K562 (cell line): ENCODE results near the gene SPEM2. TPM values are rescaled to one million over a fixed set of nuclear protein-coding genes. Genes with fewer than 3 reads are reported as not detected.

ENCODE experiments used
- ATF1 ChIP-seq, 2 experiments: fragments of 450-650 bp in 1 of 2; IDR thresholded peaks; 2 replicates each; pipeline ENCODE4 v1.6.1; 2016; ENCODE audit warnings: missing compliant biosample characterization in 1 of 2, missing genetic modification characterization in 1 of 2
- C11orf30 ChIP-seq: fragments of 450-650 bp; IDR thresholded peaks from 2 replicates; pipeline ENCODE4 v1.6.1; 2016; ENCODE audit warnings: low read depth, mild to moderate bottlenecking
- CBX8 ChIP-seq: fragments of 200-600 bp; sonication (generic); IDR thresholded peaks from 2 replicates; pipeline ENCODE4 v1.6.1; 2012; ENCODE audit warnings: borderline replicate concordance, mixed run types, low read depth, mild to moderate bottlenecking, moderate library complexity, mixed read lengths, low read length, control low read depth, inconsistent platforms; ENCODE audit not compliant: poor library complexity, severe bottlenecking; ENCODE audit errors: extremely low read depth
- CREM ChIP-seq: IDR thresholded peaks from 2 replicates; pipeline ENCODE4 v1.6.1; 2014; ENCODE audit warnings: antibody characterized with exemption, low read depth
- CSDE1 ChIP-seq, 2 experiments: fragments of 450-650 bp; IDR thresholded peaks; 2 replicates each; pipeline ENCODE4 v1.6.1; 2016; ENCODE audit warnings: mild to moderate bottlenecking in 1 of 2
- CTBP1 ChIP-seq: fragments of 450-650 bp; IDR thresholded peaks from 2 replicates; pipeline ENCODE4 v1.6.1; 2016; ENCODE audit warnings: borderline replicate concordance
- CXXC5 ChIP-seq: fragments of 250-450 bp; sonication (Bioruptor Pico); IDR thresholded peaks from 2 replicates; pipeline ENCODE4 v1.8.0; 2022; ENCODE audit warnings: inconsistent platforms, mild to moderate bottlenecking, moderate library complexity
- EP400 ChIP-seq: fragments of 450-650 bp; IDR thresholded peaks from 2 replicates; pipeline ENCODE4 v1.6.1; 2017; ENCODE audit warnings: antibody characterized with exemption, mild to moderate bottlenecking, moderate library complexity
- GABPA ChIP-seq: fragments of 200-800 bp; sonication (Bioruptor generic); conservative IDR thresholded peaks from 2 replicates; pipeline ENCODE4 v1.6.1; 2016; ENCODE audit warnings: low read depth, missing genetic modification characterization, missing compliant biosample characterization
- GTF2F1 ChIP-seq: IDR thresholded peaks from 2 replicates; pipeline ENCODE4 v1.6.1; 2011; ENCODE audit warnings: low read depth, low read length, improper control_type of control experiment
- HDGF ChIP-seq: fragments of 450-650 bp; IDR thresholded peaks from 2 replicates; pipeline ENCODE4 v1.6.1; 2016
- HNRNPL ChIP-seq: fragments of 200-400 bp; formaldehyde crosslinking; IDR thresholded peaks from 2 replicates; pipeline ENCODE4 v1.6.1; 2017; ENCODE audit warnings: low read depth, mild to moderate bottlenecking, low read length
- KDM1A ChIP-seq, 2 experiments: fragments of 450-650 bp; IDR thresholded peaks; 2 replicates each; pipeline ENCODE4 v1.6.1; 2016; ENCODE audit warnings: mild to moderate bottlenecking in 2 of 2
- NFIX ChIP-seq: fragments of 250-450 bp; sonication (Bioruptor Pico); IDR thresholded peaks from 2 replicates; pipeline ENCODE4 v1.4.0; 2020; ENCODE audit warnings: low read depth, mild to moderate bottlenecking, moderate library complexity
- NR1H2 ChIP-seq: sonication (generic); formaldehyde crosslinking; IDR thresholded peaks from 2 replicates; pipeline ENCODE4 v1.4.0; 2020; ENCODE audit warnings: mild to moderate bottlenecking, missing genetic modification reagents
- POLR2A ChIP-seq: fragments of 450-650 bp; conservative IDR thresholded peaks from 2 replicates; pipeline ENCODE4 v1.6.1; 2016
- POLR2AphosphoS2 ChIP-seq: IDR thresholded peaks from 2 replicates; pipeline ENCODE4 v1.6.1; 2012; ENCODE audit warnings: low read length, improper control_type of control experiment
- POLR2G ChIP-seq: fragments of 200-400 bp; formaldehyde crosslinking; IDR thresholded peaks from 2 replicates; pipeline ENCODE4 v1.6.1; 2017; ENCODE audit warnings: low read depth, mild to moderate bottlenecking, antibody characterized with exemption, low read length, moderate library complexity
- RAD21 ChIP-seq, 2 experiments: fragments of 250-450 bp in 1 of 2; fragments of 450-650 bp in 1 of 2; sonication (Bioruptor Pico) in 1 of 2; formaldehyde crosslinking in 1 of 2; IDR thresholded peaks in 1 of 2; conservative IDR thresholded peaks in 1 of 2; 2 replicates each; pipeline versions ENCODE4 v1.4.0 to v1.8.0; 2020 to 2022; ENCODE audit warnings: mild to moderate bottlenecking in 2 of 2, moderate library complexity in 1 of 2
- SAP30 ChIP-seq: fragments of 200-600 bp; sonication (generic); IDR thresholded peaks from 2 replicates; pipeline ENCODE4 v1.6.1; 2012; ENCODE audit warnings: borderline replicate concordance, low read depth, mild to moderate bottlenecking, moderate library complexity, low read length, control low read depth, inconsistent platforms; ENCODE audit not compliant: insufficient read depth, poor library complexity, severe bottlenecking
- SIN3A ChIP-seq, 2 experiments: fragments of 150-350 bp in 1 of 2; IDR thresholded peaks; 2 replicates each; pipeline ENCODE4 v1.6.1; 2011 to 2016; ENCODE audit warnings: borderline replicate concordance in 2 of 2, low read depth in 2 of 2, low read length in 2 of 2, mild to moderate bottlenecking in 2 of 2, moderate library complexity in 2 of 2; ENCODE audit not compliant: control insufficient read depth in 1 of 2
- TARDBP ChIP-seq: fragments of 450-650 bp; IDR thresholded peaks from 2 replicates; pipeline ENCODE4 v1.6.1; 2016
- TBP ChIP-seq: optimal IDR thresholded peaks from 2 replicates; pipeline ENCODE3; 2011; ENCODE audit warnings: low read depth, low read length, improper control_type of control experiment
- ZBTB7A ChIP-seq: IDR thresholded peaks from 2 replicates; pipeline ENCODE4 v1.6.1; 2011; ENCODE audit warnings: low read depth, mild to moderate bottlenecking, low read length, moderate library complexity, borderline replicate concordance; ENCODE audit not compliant: control insufficient read depth
- ZKSCAN3 ChIP-seq: fragments of 250-450 bp; sonication (Bioruptor Pico); IDR thresholded peaks from 2 replicates; pipeline ENCODE4 v1.4.0; 2020
- ZZZ3 ChIP-seq: fragments of 450-650 bp; IDR thresholded peaks from 2 replicates; pipeline ENCODE4 v1.6.1; 2016; ENCODE audit warnings: antibody characterized with exemption, mild to moderate bottlenecking, moderate library complexity
- polyA plus RNA-seq, 8 experiments: library from polyadenylated mRNA; depleted of rRNA in 4 of 8; stranded (reverse) in 5 of 8; unstranded in 3 of 8; fragments of >200 nt; fragmentation: Nextera tagmentation in 2 of 8; fragmentation: Illumina TruSeq in 1 of 8; extraction: Ambion mirVana in 2 of 8; extraction: Trizol in 1 of 8; gene quantifications; 2 replicates each; pipeline versions ENCODE4 v1.2.1 to v1.2.3, GENCODE V29; 2011 to 2014; ENCODE audit warnings: inconsistent platforms in 1 of 8, missing spikeins in 1 of 8
- total RNA-seq, 7 experiments: library from RNA; depleted of rRNA in 6 of 7; stranded (reverse); fragments of >200 nt in 6 of 7; fragmentation: Illumina TruSeq in 2 of 7; extraction: Trizol in 2 of 7; gene quantifications; 2 replicates each; pipeline versions ENCODE4 v1.2.1 to v1.2.3, GENCODE V29; 2011 to 2021; ENCODE audit warnings: low replicate concordance in 1 of 7
- TF ChIP-seq, protein P1 (sequence below): conservative IDR thresholded peaks from 2 replicates; pipeline ENCODE4 v1.6.1; 2011; ENCODE audit warnings: low read depth, mild to moderate bottlenecking, low read length; ENCODE audit not compliant: control insufficient read depth
- TF ChIP-seq, protein P2 (sequence below): sonication (generic); formaldehyde crosslinking; IDR thresholded peaks from 2 replicates; pipeline ENCODE4 v1.8.0; 2022; ENCODE audit warnings: missing genetic modification reagents, mild to moderate bottlenecking, moderate library complexity, borderline replicate concordance

The SPEM2 gene
- total and polyA plus RNA-seq, 9 of the 15 experiments (the other 6 are each of a cell fraction or from before 2014, with no cell fraction given), result not detected

DNA sequence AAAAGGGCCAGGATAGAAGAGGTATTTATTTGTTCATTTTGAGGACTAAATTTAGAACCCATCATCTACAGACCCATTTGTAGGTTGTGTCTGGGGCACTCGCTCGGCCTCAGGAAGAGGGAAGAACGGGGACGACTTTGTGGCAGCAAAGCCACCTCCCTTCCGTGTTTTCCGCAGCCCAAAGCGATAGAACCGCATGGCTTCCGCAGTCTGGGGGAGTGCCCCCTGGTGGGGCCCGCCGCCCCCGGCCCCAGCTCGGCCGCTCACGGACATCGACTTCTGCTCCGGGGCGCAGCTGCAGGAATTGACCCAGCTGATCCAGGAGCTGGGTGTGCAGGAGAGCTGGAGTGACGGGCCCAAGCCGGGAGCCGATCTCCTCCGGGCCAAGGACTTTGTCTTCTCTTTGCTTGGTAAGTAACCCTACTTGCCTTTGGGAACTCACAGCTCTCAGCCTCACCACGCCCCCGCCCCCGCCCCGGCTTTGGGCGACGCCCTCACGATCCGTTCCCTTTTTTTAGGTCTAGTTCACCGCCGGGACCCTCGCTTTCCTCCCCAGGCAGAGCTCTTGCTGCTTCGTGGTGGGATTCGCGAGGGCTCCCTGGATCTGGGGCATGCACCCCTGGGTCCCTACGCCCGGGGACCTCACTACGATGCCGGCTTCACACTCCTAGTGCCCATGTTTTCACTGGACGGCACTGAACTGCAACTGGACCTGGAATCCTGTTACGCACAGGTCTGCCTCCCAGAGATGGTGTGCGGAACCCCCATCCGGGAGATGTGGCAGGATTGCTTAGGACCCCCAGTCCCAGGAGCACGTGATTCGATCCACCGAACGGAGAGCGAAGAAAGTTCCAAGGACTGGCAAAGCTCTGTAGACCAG, 10.5 kb downstream of the SPEM2 start (continued):
- TF ChIP-seq NFIX (CRISPR knock-in tag) (no peak), HDGF (no peak), ATF1 (CRISPR knock-in tag; IDR thresholded peaks at IDR 0.05) (no peak), ATF1 (tag; IDR thresholded peaks at IDR 0.05) (0 out of 2 replicates have a peak, but pooled peaks have one; percentile 2), POLR2G (peak; percentile 77), POLR2AphosphoS2 (no peak), CXXC5 (CRISPR knock-in tag) (peak; percentile 23; the same call in 1 of the 2 replicates), ZBTB7A (peak; percentile 89), TARDBP (no peak), GABPA (tag) (no peak), POLR2A (peak; percentile 51; the same call in 1 of the 2 replicates), NR1H2 (CRISPR knock-in tag) (no peak), TBP (no peak), SAP30 (peak; percentile 57), ZKSCAN3 (CRISPR knock-in tag) (no peak), EP400 (peak; percentile 83), CSDE1 (IDR thresholded peaks at IDR 0.05) (no peak), SIN3A (IDR thresholded peaks at IDR 0.05; ENCODE audit: borderline replicate concordance in 2 of 2, control insufficient read depth in 1 of 2, low read depth in 2 of 2, low read length in 2 of 2) (peak in 1 of 2 experiments; percentile 59; a peak in 1 of 4 replicates), CTBP1 (0 out of 2 replicates have a peak, but pooled peaks have one; percentile 2), RAD21 (CRISPR knock-in tag; conservative IDR thresholded peaks at IDR 0.05 in 1 of 2, IDR thresholded peaks at IDR 0.05 in 1 of 2) (peak in 1 of 2 experiments; percentile 38; a peak in 2 of 4 replicates), HNRNPL (no peak), ZZZ3 (no peak), CREM (peak; percentile 17; the same call in 1 of the 2 replicates), GTF2F1 (no peak), C11orf30 (no peak), CBX8 (no peak), KDM1A (IDR thresholded peaks at IDR 0.05) (no peak)
- TF ChIP-seq, protein P1, sequence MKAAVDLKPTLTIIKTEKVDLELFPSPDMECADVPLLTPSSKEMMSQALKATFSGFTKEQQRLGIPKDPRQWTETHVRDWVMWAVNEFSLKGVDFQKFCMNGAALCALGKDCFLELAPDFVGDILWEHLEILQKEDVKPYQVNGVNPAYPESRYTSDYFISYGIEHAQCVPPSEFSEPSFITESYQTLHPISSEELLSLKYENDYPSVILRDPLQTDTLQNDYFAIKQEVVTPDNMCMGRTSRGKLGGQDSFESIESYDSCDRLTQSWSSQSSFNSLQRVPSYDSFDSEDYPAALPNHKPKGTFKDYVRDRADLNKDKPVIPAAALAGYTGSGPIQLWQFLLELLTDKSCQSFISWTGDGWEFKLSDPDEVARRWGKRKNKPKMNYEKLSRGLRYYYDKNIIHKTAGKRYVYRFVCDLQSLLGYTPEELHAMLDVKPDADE, result no peak
- TF ChIP-seq, protein P2, sequence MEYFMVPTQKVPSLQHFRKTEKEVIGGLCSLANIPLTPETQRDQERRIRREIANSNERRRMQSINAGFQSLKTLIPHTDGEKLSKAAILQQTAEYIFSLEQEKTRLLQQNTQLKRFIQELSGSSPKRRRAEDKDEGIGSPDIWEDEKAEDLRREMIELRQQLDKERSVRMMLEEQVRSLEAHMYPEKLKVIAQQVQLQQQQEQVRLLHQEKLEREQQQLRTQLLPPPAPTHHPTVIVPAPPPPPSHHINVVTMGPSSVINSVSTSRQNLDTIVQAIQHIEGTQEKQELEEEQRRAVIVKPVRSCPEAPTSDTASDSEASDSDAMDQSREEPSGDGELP (CRISPR knock-in tag), result peak; percentile 85
